Left renal pelvis (tissue), 4 donors: ENCODE results near the gene ASB2. TPM values are rescaled to one million over a fixed set of nuclear protein-coding genes. Genes with fewer than 3 reads are reported as not detected.
A peak's percentile ranks its signal among the peaks of the same experiment; 100 is the strongest.

Source experiments
- DNase-seq, 4 donors: peaks; one replicate each; pipeline ENCODE4 v3.0.0-alpha.2; 2013; ENCODE audit warnings: low read depth in 4 of 4, low spot score in 3 of 4
- polyA plus RNA-seq, 4 donors: library from polyadenylated mRNA; unstranded; fragments of 120-200 nt; gene quantifications; one replicate each; pipeline ENCODE4 v1.2.1, GENCODE V29; 2013; ENCODE audit not compliant: insufficient read length in 4 of 4

The ASB2 gene
- polyA plus RNA-seq, 4 donors = 0.10 to 0.39 (median 0.33) TPM

- peak in 1 of 4 donors; percentile 39 for DNase-seq
Measured at GRCh38 chr14:94001501-94002396, 25.4 kb upstream of the ASB2 start.

- DNase-seq = no peak
Measured at GRCh38 chr14:94001016-94001415, 24.6 kb upstream of the ASB2 start.

- no peak for DNase-seq
Measured at GRCh38 chr14:94000267-94000666, 23.9 kb upstream of the ASB2 start.

GRCh38 chr14:93999573-93999972, 23.2 kb upstream of the ASB2 start:
- no peak for DNase-seq

GRCh38 chr14:93998871-93999403, 22.6 kb upstream of the ASB2 start:
- DNase-seq = no peak

GRCh38 chr14:93997916-93998870, 21.8 kb upstream of the ASB2 start:
- no peak for DNase-seq

GRCh38 chr14:93997082-93997481, 20.7 kb upstream of the ASB2 start, which contains the start of gene CCDC197:
CCDC197 (plus strand) TSS chr14:93997301; CDS start chr14:93998132, 831 bp downstream.
- DNase-seq = no peak

- DNase-seq = no peak
Measured at GRCh38 chr14:93996130-93996695, 19.8 kb upstream of the ASB2 start.

GRCh38 chr14:93994919-93995682, 18.7 kb upstream of the ASB2 start:
- DNase-seq = no peak

GRCh38 chr14:93993382-93993781, 17.0 kb upstream of the ASB2 start:
- DNase-seq = no peak

GRCh38 chr14:93991649-93992048, 15.3 kb upstream of the ASB2 start:
- DNase-seq = no peak

- DNase-seq = no peak
Measured at GRCh38 chr14:93991212-93991611, 14.8 kb upstream of the ASB2 start.

GRCh38 chr14:93989939-93990338, 13.6 kb upstream of the ASB2 start:
- no peak for DNase-seq

GRCh38 chr14:93987815-93988476, 11.6 kb upstream of the ASB2 start:
- DNase-seq = no peak

GRCh38 chr14:93987376-93987775, 11.0 kb upstream of the ASB2 start:
- no peak for DNase-seq

GRCh38 chr14:93986955-93987354, 10.6 kb upstream of the ASB2 start:
- DNase-seq = no peak

- DNase-seq = no peak
Measured at GRCh38 chr14:93984987-93985410, 8.6 kb upstream of the ASB2 start.

- no peak for DNase-seq
Measured at GRCh38 chr14:93984070-93984469, 7.7 kb upstream of the ASB2 start.

GRCh38 chr14:93982230-93983007, 6.0 kb upstream of the ASB2 start:
- DNase-seq = no peak
